SK-N-SH (cell line): Measurements from ENCODE around the gene DEPDC5. TPM values are rescaled to one million over a fixed set of nuclear protein-coding genes. Genes with fewer than 3 reads are reported as not detected.

Experiments used
- CTCF ChIA-PET: fragments of 300-600, 350-600 bp; formaldehyde crosslinking; extraction: SDS; loops from one replicate; lab custom pipeline; 2021; lab: Yijun Ruan, JAX
- POLR2A ChIA-PET: fragments of 350-600 bp; sonication (Branson Sonifier 250); formaldehyde crosslinking; extraction: SDS; loops from one replicate; lab custom pipeline; 2020; ENCODE audit warnings: antibody characterized with exemption, inconsistent platforms; lab: Yijun Ruan, JAX
- DNase-seq: peaks from one replicate; pipeline ENCODE4 v3.0.0; 2012
- H2AFZ ChIP-seq: fragments of 200-600 bp; sonication (generic); 2 replicates; pipeline ENCODE4 v1.8.1; 2016; ENCODE audit warnings: antibody characterized with exemption, mild to moderate bottlenecking, low read depth
- H3F3A ChIP-seq: fragments of 200-600 bp; sonication (generic); replicated peaks from 2 replicates; pipeline ENCODE3; 2016; ENCODE audit warnings: antibody characterized with exemption, mild to moderate bottlenecking; ENCODE audit not compliant: insufficient read depth
- H3K27ac ChIP-seq, 2 experiments: fragments of 200-500 bp in 1 of 2; fragments of 200-600 bp in 1 of 2; sonication (Bioruptor generic) in 1 of 2; sonication (generic), shearing (Covaris generic) in 1 of 2; 2 replicates each; pipeline versions ENCODE4 v1.5.1 to v1.6.1; 2014 to 2016; ENCODE audit warnings: low read depth in 2 of 2, inconsistent platforms in 1 of 2, low read length in 1 of 2, mild to moderate bottlenecking in 1 of 2, mixed read lengths in 1 of 2
- H3K27me3 ChIP-seq: fragments of 200-600 bp; sonication (generic), shearing (Covaris generic); 2 replicates; pipeline ENCODE4 v1.6.1; 2016; ENCODE audit warnings: mixed run types; ENCODE audit not compliant: insufficient read depth
- H3K36me3 ChIP-seq, 2 experiments: fragments of 200-500 bp in 1 of 2; fragments of 200-600 bp in 1 of 2; sonication (Bioruptor generic) in 1 of 2; sonication (generic) in 1 of 2; replicated peaks in 1 of 2; 2 replicates each; pipeline versions ENCODE3 to v1.5.1; 2014 to 2016; ENCODE audit warnings: low read length in 1 of 2, mild to moderate bottlenecking in 1 of 2; ENCODE audit not compliant: insufficient read depth in 2 of 2, control insufficient read depth in 1 of 2
- H3K4me1 ChIP-seq, 2 experiments: fragments of 200-500 bp in 1 of 2; fragments of 200-600 bp in 1 of 2; sonication (Bioruptor generic) in 1 of 2; sonication (generic), shearing (Covaris generic) in 1 of 2; 2 replicates each; pipeline versions ENCODE4 v1.5.1 to v1.6.1; 2014 to 2016; ENCODE audit warnings: low read depth in 1 of 2, low read length in 1 of 2, mixed run types in 1 of 2; ENCODE audit not compliant: insufficient read depth in 2 of 2, control insufficient read depth in 1 of 2
- H3K4me2 ChIP-seq: fragments of 200-600 bp; sonication (generic), shearing (Covaris generic); 2 replicates; pipeline ENCODE4 v1.6.1; 2017; ENCODE audit warnings: mixed run types
- H3K4me3 ChIP-seq, 2 experiments: fragments of 200-500 bp in 1 of 2; fragments of 200-600 bp in 1 of 2; sonication (Bioruptor generic) in 1 of 2; sonication (generic), shearing (Covaris generic) in 1 of 2; 2 replicates each; pipeline versions ENCODE4 v1.5.1 to v1.8.1; 2014 to 2016; ENCODE audit warnings: low read depth in 2 of 2, inconsistent platforms in 1 of 2, low read length in 1 of 2, mild to moderate bottlenecking in 1 of 2, mixed read lengths in 1 of 2, moderate library complexity in 1 of 2
- H3K79me2 ChIP-seq: fragments of 200-600 bp; sonication (generic); 2 replicates; pipeline ENCODE4 v1.8.1; 2017; ENCODE audit warnings: mild to moderate bottlenecking; ENCODE audit not compliant: insufficient read depth
- H3K9ac ChIP-seq: fragments of 200-600 bp; sonication (generic); 2 replicates; pipeline ENCODE4 v1.6.1; 2017; ENCODE audit warnings: mixed run types
- H3K9me2 ChIP-seq: fragments of 200-600 bp; sonication (generic); 2 replicates; pipeline ENCODE4 v1.6.1; 2017; ENCODE audit warnings: mixed run types
- H3K9me3 ChIP-seq: fragments of 200-600 bp; sonication (generic); 2 replicates; pipeline ENCODE4 v1.6.1; 2017; ENCODE audit warnings: mixed run types, mild to moderate bottlenecking, moderate library complexity
- H4K20me1 ChIP-seq: fragments of 200-600 bp; sonication (generic); 2 replicates; pipeline ENCODE4 v1.6.1; 2017; ENCODE audit warnings: mild to moderate bottlenecking, mixed run types; ENCODE audit not compliant: insufficient read depth
- CHD2 ChIP-seq: fragments of 150-350 bp; IDR thresholded peaks from 2 replicates; pipeline ENCODE4 v1.6.1; 2018; ENCODE audit warnings: low read length; ENCODE audit not compliant: partially characterized antibody
- FOSL2 ChIP-seq: IDR thresholded peaks from 2 replicates; pipeline ENCODE4 v1.4.0; 2012; ENCODE audit warnings: low read depth, mild to moderate bottlenecking, moderate library complexity, borderline replicate concordance
- FOXJ3 ChIP-seq: sonication (generic); formaldehyde crosslinking; IDR thresholded peaks from 2 replicates; pipeline ENCODE4 v1.5.1; 2020; ENCODE audit warnings: mild to moderate bottlenecking, missing genetic modification reagents
- FOXM1 ChIP-seq: IDR thresholded peaks from 2 replicates; pipeline ENCODE4 v1.4.0; 2012; ENCODE audit warnings: low read depth, mild to moderate bottlenecking
- JUND ChIP-seq: IDR thresholded peaks from 2 replicates; pipeline ENCODE4 v1.4.0; 2012
- MXI1 ChIP-seq: IDR thresholded peaks from 2 replicates; pipeline ENCODE4 v1.6.1; 2012; ENCODE audit warnings: mild to moderate bottlenecking, low read depth, low read length, improper control_type of control experiment
- NFIC ChIP-seq: IDR thresholded peaks from 2 replicates; pipeline ENCODE4 v1.4.0; 2012; ENCODE audit warnings: borderline replicate concordance
- POLR2AphosphoS5 ChIP-seq: IDR thresholded peaks from 2 replicates; pipeline ENCODE4 v1.6.1; 2012; ENCODE audit warnings: low read depth, low read length
- RAD21 ChIP-seq: IDR thresholded peaks from 2 replicates; pipeline ENCODE4 v1.6.1; 2012; ENCODE audit warnings: mild to moderate bottlenecking, low read length
- RFX5 ChIP-seq: IDR thresholded peaks from 2 replicates; pipeline ENCODE4 v1.6.1; 2012; ENCODE audit warnings: mild to moderate bottlenecking, improper control_type of control experiment, low read length
- RXRA ChIP-seq: IDR thresholded peaks from 2 replicates; pipeline ENCODE4 v1.4.0; 2012; ENCODE audit warnings: low read depth, mild to moderate bottlenecking, borderline replicate concordance
- SIN3A ChIP-seq: IDR thresholded peaks from 2 replicates; pipeline ENCODE4 v1.6.1; 2012; ENCODE audit warnings: low read depth, mild to moderate bottlenecking, low read length, moderate library complexity, borderline replicate concordance
- SMC3 ChIP-seq: IDR thresholded peaks from 2 replicates; pipeline ENCODE4 v1.6.1; 2012; ENCODE audit warnings: low read depth, low read length, improper control_type of control experiment
- TAF1 ChIP-seq: IDR thresholded peaks from 2 replicates; pipeline ENCODE4 v1.6.1; 2012; ENCODE audit warnings: low read depth, mild to moderate bottlenecking, low read length, moderate library complexity, borderline replicate concordance
- USF2 ChIP-seq: fragments of 150-350 bp; IDR thresholded peaks from 2 replicates; pipeline ENCODE4 v1.6.1; 2017; ENCODE audit warnings: antibody characterized with exemption, low read length, low read depth, borderline replicate concordance
- YY1 ChIP-seq: IDR thresholded peaks from 2 replicates; pipeline ENCODE4 v1.4.0; 2012; ENCODE audit warnings: low read depth, mild to moderate bottlenecking
- WGBS: methylation state at CpG from one replicate; pipeline ENCODE4 v1.1.6; 2017; ENCODE audit warnings: low lambda C conversion rate; 5-methylcytosine and 5-hydroxymethylcytosine counted together
- polyA plus RNA-seq, 3 experiments: library from polyadenylated mRNA; depleted of rRNA; stranded (reverse); fragments of >200 nt; gene quantifications; 2 replicates each; pipeline ENCODE4 v1.2.3, GENCODE V29; 2012
- TF ChIP-seq, protein P1 (sequence below): IDR thresholded peaks from 2 replicates; pipeline ENCODE4 v1.4.0; 2012; ENCODE audit warnings: low read depth, borderline replicate concordance
- TF ChIP-seq, protein P2 (sequence below): fragments of 150-350 bp; IDR thresholded peaks from 2 replicates; pipeline ENCODE4 v1.6.1; 2016; ENCODE audit warnings: mild to moderate bottlenecking, low read depth, low read length

Gene DEPDC5
- polyA plus RNA-seq, 1 of the 3 experiments (the other 2 are of a cell fraction) = 7.8 TPM

GRCh38 chr22:31879585-31879984 is 125.8 kb downstream of the DEPDC5 start:
- CTCF ChIA-PET = interaction anchor here (1.5 kb wide), 2 partner anchors 91 to 386 kb away, joined by 3 to 5 read pairs; no protein-coding TSS in a partner anchor
- H3K9me3 ChIP-seq = no peaks in the 10 kb centered on the region
- H3K4me3 ChIP-seq = no peak overlapping the region
- TF ChIP-seq SIN3A (no peak), POLR2AphosphoS5 (no peak), RFX5 (no peak), MXI1 (no peak), RAD21 (no peak), FOXJ3 (no peak), FOSL2 (no peak), CHD2 (no peak), NFIC (no peak), YY1 (no peak), JUND (no peak), TAF1 (no peak), SMC3 (no peak), FOXM1 (no peak), USF2 (no peak), RXRA (no peak)
- TF ChIP-seq, protein P1, sequence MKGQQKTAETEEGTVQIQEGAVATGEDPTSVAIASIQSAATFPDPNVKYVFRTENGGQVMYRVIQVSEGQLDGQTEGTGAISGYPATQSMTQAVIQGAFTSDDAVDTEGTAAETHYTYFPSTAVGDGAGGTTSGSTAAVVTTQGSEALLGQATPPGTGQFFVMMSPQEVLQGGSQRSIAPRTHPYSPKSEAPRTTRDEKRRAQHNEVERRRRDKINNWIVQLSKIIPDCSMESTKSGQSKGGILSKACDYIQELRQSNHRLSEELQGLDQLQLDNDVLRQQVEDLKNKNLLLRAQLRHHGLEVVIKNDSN = no peak
- TF ChIP-seq, protein P2, sequence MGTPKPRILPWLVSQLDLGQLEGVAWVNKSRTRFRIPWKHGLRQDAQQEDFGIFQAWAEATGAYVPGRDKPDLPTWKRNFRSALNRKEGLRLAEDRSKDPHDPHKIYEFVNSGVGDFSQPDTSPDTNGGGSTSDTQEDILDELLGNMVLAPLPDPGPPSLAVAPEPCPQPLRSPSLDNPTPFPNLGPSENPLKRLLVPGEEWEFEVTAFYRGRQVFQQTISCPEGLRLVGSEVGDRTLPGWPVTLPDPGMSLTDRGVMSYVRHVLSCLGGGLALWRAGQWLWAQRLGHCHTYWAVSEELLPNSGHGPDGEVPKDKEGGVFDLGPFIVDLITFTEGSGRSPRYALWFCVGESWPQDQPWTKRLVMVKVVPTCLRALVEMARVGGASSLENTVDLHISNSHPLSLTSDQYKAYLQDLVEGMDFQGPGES = no peak
- TF ChIP-seq, all 33 proteins: peak for 0
- Histone ChIP-seq H4K20me1 (no peaks in the 10 kb centered on the region), H3K27ac (no peak overlapping the region), H3K9me2 (no peaks in the 10 kb centered on the region), H3K36me3 (peaks cover 5 to 6% of the 10 kb centered on the region in 2 experiments), H3K9ac (no peak overlapping the region), H3K4me2 (no peak overlapping the region), H3K4me1 (peaks cover 0 to 6% of the 10 kb centered on the region in 2 experiments; a peak in 2 of 4 replicates), H3F3A (no peaks in the 10 kb centered on the region), H3K27me3 (no peaks in the 10 kb centered on the region), H2AFZ (no peak overlapping the region), H3K79me2 (no peaks in the 10 kb centered on the region)
- WGBS = 95% methylated on average over 13 of the region's 14 CpGs
- no peak for DNase-seq
- POLR2A ChIA-PET = no interaction called here
